HTERT RPE-1 (cell line): ENCODE data around the gene LIPM.

Source experiments
- in situ Hi-C: fragments of 300-500 bp; cut with MboI; formaldehyde crosslinking; loops from 4 replicates; pipeline ENCODE4 v1.14.3; 2020; ENCODE audit warnings: low sequenced_read_pairs

Gene LIPM, protein sequence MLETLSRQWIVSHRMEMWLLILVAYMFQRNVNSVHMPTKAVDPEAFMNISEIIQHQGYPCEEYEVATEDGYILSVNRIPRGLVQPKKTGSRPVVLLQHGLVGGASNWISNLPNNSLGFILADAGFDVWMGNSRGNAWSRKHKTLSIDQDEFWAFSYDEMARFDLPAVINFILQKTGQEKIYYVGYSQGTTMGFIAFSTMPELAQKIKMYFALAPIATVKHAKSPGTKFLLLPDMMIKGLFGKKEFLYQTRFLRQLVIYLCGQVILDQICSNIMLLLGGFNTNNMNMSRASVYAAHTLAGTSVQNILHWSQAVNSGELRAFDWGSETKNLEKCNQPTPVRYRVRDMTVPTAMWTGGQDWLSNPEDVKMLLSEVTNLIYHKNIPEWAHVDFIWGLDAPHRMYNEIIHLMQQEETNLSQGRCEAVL

DNA sequence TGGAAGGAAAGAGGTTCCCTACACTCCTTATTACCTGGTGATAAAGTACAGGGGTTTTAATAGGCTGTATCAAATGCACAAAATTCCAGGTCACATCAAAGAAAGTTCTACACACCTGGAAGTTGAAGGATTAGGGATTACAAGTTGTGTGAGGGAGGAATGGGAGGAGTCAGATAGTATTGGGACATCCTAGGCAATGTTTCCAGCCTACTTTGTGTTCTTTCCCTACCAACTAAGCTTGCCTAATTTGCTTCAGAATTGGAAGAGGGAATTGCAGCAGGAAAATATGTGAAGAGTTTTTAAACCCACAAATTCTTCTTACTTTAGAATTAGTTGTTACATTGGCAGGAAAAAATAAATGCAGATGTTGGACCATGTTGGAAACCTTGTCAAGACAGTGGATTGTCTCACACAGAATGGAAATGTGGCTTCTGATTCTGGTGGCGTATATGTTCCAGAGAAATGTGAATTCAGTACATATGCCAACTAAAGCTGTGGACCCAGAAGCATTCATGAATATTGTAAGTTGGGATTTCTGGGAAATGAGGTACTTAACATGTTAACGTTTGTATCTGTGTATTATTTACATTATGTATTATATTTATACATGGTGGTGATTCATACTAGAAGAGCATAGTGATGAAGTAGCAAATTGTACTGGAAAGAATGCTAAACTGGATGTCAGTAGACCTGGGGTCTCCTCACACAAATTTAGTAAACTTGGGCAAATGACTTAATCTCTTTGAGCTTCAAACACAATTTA is at the start of gene LIPM:
Gene LIPM, plus strand, starts transcription at position 208 of the 763 bp plus-strand sequence. Its CDS starts 167 bp downstream, at position 375.
- in situ Hi-C loops, result no loop called here

DNA sequence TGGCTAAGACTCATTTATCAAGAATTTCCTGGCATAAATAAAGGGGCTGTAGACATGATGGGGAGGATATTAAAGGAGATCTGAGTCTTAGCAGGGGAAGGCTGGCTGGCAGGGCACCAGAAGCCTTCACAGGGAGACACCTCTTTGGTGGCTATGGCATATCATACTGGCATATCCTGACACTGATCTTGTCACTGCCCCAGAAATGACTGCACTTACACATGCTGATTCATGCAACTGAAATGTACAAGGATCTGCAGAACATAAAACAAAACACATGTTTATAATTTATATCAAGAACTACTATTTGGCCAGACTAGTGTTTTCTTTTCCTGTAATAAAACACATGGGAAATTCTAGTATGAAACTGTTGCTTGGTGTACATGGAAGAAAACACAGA is 48.2 kb upstream of the LIPM start:
- in situ Hi-C loops, result no loop called here

DNA sequence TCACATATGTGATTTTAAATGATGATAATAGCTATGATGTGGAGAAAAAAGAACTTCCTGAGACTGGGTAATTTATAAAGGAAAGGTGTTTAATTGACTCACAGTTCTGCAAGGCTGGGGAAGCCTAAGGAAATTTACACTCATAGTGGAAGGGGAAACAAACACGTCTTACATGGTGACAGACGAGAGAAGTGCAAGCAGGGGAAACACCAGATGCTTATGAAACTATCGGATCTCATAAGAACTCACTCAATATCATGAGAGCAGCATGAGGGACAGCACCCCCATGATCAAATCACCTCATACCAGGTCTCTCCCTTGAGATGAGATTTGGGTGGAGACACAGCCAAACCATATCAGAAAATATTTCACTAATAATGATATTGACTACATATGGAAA is 46.8 kb upstream of the LIPM start:
- in situ Hi-C loops, result no loop called here

DNA sequence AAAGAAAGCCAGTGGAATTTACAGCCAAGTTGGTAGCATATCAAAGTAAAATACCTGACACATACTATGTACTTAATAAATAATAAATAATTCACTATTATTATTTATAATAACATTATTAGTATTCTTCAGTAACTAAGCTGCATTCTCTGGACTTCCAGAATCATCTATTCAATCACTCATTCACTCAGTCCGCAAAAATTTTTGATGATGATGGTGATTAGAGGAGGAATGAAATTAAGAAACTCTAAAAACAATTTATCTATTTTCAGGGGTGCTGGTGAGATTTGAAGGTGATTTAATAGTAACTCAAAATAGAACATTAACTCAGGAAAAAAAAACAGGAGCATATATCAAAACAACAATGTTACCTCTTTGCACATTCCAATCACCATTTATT is 45.9 kb upstream of the LIPM start:
- in situ Hi-C loops, result no loop called here

DNA sequence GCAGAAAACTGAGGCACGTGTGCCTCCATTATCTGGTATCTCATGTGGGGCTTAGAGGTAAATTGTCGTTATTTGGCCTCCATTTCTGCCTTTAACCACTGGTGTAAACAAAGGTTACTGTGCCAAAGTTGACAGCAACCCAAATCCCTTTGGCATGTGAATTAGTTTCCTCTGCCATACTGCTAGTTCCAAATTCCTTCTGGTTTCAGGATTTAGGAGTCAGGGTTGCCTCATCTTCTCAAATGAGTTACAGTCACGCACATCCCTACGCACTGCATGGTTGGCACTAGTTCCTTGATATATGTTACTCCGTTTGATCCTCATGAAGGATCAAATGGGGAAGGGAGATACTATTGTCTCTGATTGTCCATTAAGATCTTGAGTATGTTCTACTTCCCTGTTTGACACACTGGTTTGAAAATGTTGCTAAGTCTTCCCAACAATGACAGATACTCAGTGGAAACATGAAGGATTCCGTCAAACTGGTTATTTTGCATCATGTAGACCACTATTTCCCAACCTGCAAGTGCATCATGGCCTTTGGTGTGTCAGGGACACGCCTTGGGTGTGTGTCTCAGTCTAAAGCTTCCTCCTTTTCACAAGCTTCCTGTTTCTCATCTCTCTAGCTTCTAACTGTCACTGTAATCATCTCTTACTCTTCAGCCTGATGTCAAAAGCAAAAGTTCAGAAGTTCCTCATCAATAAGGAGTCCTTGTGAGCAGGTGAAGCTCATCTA is 43.0 kb upstream of the LIPM start, which contains the start of gene LIPN:
Gene LIPN, plus strand, starts transcription at position 655 of the 736 bp plus-strand sequence. CDS start 1,386 bp downstream, outside the sequence.
- in situ Hi-C loops, result no loop called here

DNA sequence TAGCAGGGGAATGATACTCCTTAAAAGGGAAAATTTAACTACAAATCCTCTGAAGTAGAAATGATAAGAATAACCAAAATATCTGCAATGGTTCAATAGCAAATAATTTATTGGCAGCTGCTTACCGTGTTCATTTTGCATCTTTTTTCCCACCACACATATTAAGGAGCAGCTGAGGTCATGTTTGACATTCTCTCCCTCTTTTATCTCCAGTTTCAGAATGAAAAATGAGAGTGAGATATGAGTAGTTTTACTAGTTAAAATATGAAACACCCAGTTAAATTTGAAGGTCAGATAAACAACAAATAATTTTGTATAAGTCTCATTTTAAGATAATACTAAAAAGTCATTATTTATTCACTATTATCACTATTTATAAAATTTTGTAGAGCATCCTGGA is 39.6 kb upstream of the LIPM start:
- in situ Hi-C loops, result no loop called here

DNA sequence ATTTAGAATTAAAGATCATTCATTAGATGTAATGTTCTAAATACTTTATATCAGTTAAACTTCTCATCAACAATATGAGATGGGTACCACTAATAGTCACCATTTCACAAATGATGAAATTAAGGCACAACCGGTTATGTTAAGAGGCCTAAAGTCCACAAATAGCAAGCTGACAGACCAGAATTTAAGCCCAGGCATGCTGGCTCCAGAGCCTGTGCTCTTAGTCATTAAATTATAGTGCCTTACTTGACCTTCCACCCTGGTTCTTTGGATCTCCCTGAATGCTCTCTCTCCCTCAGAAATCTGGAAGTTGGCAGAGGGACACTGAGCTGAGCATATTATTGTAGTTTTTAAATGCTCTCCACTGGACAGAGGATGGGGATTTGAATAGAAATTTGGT is 39.1 kb upstream of the LIPM start:
- in situ Hi-C loops, result no loop called here

DNA sequence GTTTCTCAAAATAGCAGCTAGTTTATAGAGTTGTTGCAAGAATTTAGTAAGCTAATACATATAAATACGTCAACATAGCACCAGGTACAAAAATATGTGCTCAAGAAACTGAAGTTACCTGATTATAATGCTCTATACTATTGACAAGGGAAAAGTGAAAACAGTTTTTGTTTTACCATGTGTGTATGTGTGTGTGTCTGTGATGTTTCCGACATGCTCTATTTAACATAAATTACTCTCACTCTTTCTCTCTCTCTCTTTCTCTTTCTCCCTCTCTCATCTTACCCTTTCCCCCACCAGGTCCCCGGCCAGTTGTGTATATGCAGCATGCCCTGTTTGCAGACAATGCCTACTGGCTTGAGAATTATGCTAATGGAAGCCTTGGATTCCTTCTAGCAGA is 38.4 kb upstream of the LIPM start:
- in situ Hi-C loops, result no loop called here

DNA sequence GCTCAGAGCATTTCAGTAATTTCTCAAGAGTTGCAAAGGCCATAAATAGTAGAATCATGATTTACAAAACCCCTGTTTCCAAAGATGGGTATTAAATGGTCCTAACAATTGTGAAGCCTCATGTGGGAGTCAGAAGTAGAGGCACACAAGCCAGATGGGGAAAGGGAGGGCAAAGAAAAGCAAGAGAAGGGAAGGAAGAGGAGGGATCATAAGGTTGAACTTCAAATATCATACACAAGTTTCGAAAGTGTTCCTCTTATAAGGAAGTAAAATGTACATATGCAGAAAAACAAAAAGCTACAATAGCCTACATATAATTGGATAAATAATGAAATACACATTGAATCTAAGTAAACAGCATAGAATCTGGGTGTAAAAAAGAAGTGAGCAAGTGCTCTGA is 36.7 kb upstream of the LIPM start:
- in situ Hi-C loops, result no loop called here

DNA sequence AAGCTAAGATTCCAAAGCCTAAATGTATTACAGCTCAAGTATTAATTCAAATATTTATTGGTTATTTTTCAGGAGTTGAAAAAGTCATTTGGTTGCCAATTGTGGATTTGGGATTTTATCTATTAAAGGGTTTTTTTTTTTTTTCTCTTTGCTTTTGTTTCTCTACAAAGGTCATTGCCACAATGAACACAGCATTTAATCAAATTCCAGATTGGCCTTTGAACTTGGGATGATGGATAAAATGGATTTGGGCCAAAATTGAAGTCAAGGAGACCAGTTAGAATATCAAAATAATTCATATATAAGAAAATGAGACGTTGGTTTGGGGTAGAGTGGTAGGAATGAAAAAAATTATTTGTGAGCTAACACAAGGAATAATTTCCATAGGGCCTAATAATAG is 33.1 kb upstream of the LIPM start:
- in situ Hi-C loops, result no loop called here

DNA sequence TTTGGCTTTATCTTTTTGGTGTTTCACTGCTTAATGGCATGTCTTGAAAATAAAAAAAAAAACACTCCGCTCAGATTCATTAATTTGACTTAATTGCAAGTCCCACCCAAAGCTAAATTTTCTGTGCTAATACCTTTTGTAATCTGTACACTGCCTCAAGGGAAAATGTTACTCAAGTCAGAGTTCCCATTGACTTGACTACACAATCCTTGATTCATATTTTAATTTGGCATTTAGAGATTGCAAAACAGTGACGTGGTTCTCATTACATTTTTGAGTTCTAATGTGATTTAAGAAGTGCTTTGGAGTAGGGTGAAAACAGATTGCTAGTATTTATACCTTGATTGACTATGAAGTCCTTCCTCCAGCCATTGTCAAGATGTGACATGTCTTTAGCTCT is 21.3 kb upstream of the LIPM start:
- in situ Hi-C loops, result no loop called here

DNA sequence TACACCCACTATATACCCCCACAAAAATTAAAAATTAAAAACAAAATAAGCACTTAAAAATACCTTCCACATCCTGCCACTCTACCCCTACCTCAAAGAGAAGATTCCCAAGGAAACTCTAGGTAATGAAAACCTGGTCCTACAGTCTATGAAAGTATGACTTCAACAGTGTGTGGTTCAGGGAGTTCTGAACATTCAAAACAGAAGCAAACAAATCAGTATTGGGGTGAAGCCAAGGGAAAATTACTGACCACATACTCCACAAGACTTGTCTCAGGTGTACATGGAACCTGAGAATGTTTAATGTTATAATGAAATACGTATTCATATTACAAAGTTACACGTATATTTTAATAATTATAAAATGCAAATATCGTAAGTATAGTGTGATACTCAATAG is 20.3 kb upstream of the LIPM start:
- in situ Hi-C loops, result no loop called here

DNA sequence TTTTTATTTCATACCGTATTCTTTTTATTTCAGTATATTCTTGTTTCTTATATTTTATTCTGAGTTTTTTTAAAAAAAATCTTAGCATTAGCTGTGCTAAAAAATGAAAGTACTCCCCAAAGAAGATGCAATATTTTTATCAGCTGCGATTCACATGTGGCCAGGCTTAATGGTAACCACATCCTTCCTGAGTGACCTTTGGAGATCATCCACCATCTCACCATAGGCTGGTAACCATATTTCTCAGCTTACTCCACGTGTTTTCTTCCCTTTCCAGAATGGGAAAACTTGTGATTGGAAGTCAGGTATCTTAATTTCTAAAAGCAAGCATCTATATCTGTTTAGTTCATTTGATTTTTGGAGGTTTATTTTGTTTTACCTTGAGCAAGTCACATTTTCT is 18.8 kb upstream of the LIPM start:
- in situ Hi-C loops, result no loop called here

DNA sequence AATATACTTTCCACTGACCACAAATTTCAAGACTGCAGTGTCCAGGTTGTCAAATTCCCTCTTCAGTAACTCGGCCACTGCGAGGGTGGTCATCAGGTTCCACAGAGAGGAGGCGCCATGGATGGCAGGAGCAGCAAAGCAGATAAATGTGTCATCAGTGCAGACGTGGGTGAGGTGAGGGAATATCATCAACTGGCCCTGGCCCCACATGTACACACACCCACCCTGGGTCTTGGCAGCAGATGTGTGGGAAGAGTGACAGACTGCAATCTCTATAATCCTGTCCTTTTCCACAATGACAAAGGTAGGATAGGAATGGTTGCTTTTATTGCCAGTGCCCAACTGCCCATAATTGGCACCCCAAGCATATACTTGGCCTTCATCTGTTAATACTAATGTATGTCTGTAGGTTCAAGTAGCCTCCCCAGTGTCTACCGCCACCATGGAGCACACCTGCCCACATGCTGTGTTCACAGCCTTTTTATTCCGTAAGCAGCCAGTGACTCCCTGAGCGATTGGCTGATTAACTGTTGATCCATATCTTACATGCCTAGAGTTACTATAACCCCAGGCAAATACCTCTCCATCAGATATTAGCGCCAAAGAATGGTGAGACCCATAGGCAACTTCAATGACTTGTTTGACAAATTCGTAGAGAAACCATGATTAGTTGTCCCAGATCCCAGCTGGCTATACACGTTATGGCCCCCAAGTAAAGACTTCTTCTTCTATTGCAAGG is 16.3 kb upstream of the LIPM start:
- in situ Hi-C loops, result no loop called here

DNA sequence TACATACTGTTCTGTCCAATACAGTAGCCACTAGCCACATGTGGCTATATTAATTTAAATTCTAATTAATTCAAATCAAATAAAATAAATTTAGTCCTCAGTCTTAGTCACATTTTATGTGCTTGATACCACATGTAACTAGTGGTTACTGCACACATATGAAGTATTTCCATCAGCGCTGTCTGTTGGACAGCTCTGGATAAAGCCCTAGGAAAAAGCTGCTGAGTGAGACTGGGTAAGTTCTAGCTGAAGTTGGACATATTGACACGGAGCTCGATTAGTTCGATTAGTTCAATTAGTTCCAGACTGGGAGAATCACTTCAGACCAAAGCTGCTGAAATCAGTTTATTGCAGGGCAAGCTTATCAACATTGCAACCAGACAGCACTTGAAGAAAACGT is 15.1 kb upstream of the LIPM start:
- in situ Hi-C loops, result no loop called here

DNA sequence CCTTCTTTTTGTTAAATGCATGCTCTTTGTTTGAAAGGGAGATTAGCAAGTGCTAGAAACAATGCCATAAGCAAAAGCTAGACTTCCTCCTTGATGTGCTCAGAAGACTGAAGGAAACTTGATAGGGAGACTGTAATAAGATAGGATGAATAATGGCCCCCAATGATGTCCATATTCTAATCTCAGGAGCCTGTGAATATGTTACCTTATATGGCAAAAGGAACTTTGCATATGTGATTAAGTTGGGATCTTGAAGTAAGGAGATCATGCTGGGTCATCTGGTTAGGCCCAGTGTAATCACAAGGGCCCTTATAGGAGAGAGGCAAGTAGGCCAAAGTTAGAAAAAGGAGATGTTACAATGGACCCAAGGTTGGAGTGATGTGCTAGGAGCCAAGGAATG is 13.6 kb upstream of the LIPM start:
- in situ Hi-C loops, result no loop called here

DNA sequence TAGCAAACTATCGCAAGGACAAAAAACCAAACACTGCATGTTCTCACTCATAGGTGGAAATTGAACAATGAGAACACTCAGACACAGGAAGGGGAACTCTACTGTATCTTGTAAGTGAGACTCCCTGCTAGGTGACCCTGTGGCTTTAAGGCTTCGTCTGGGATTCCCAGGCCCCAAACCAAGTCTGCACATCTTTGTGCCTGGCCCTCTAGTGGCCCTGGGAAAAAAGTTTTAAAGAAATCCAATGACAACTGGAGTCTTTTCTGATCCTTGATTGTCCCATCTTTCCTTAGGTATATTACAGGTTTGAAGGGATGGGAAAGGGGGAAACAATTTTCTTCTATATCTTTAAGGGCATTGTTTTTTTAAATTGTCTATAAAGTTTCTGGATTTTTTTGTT is 10.6 kb upstream of the LIPM start:
- in situ Hi-C loops, result no loop called here

DNA sequence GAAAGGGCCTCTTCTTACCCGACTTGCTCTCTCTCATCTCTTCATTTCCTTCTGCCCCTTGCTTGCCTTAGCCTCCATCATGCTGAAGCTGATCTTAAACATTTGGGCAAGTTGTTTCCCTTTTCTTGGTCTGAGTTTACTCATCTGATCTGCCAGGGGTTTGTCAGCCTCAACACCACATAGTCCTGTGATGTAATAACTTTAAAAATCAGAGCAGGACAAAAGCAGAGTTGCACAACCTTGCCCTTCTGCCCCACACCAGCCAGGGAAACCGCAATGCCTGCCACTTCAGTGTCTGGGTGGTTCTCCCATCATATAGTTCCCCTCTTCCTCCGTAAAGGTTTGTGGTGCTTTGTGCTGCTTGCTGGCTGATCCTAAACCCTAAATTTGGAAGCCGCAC is 9.9 kb upstream of the LIPM start:
- in situ Hi-C loops, result no loop called here

DNA sequence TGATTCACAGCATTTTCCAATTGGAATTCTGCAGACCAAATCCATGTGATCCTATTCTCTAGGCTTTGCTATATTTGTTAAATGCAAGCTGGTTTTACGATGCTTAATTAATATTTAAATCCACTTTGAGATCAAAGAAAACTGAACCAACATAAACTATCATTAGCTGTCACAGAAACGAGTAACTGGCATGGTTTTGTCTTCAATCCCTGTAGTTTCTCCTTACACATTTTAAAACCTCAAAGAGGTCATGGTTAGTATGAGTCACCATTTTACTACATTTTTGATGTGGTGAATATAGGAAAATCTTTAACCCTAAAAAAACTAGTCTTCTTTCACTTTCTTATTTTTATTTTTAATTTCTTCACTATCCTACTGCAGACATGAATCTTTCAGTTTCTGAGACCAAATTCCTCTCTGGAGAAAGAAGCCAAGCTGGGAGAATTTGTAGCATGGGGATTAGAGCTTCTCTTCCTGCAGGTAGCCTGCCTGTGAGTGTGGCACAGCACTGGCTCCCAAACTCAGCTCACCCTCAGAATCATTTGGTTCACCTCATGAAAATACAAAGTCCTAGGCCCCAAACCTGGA is 8.7 kb upstream of the LIPM start:
- in situ Hi-C loops, result no loop called here

DNA sequence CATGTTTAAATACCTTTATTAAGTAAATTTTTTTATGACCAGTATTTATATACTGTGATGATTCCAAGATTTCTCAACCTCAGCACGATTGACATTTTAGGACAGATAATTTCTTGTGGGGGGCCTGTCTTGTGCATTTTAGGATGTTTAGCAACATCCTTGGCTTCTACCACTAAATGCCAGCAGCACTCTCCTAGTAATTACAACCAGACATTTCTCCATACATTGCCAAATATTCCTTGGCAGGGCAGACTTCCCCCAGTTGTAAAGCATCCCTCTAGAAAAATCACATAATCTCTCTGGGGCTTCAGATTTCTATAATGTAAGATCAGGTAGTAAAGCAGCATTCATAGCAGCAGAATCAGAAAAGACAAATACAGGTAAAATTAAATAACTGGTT is 7.8 kb upstream of the LIPM start:
- in situ Hi-C loops, result no loop called here
